Activated CD4-positive, alpha-beta T cell treated with anti-CD3 and anti-CD28 coated beads, Interleukin-2, Interleukin-6, amounts not matched to agents 100 ng/mL and 50 ng/mL, durations not matched to agents 16 hours and 8 hours (primary cell): Measurements from ENCODE around the gene DMTF1.
A peak's percentile ranks its signal among the peaks of the same experiment; 100 is the strongest.
"Not testable (repeated sequence)": the region's sequence is repeated elsewhere in the genome, so short reads cannot be mapped to it uniquely, and the experiment has no call there.

Experiments
- DNase-seq: peaks from one replicate; pipeline ENCODE4 v3.0.0-alpha.2; 2020

The DMTF1 gene

DNA sequence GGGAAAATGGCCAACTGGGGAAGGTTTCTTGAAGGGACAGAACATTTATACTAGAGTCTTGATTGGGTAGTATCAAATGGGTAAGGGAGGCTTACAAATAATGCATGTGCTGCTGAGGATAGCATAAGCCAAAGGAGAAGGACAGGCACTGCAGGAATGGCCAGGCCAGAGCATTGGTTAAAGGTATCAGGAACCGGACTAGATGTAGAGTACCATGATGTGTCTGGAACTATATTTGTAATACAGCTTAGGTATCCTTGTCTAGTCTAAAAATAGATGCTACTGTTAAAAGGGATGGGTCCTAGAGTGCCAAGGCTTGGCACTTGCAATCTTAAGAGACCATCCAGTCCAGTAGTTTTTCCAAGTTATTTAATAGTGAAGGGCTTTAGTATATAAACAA is 47.0 kb downstream of the DMTF1 start:
- no peak for DNase-seq

DNA sequence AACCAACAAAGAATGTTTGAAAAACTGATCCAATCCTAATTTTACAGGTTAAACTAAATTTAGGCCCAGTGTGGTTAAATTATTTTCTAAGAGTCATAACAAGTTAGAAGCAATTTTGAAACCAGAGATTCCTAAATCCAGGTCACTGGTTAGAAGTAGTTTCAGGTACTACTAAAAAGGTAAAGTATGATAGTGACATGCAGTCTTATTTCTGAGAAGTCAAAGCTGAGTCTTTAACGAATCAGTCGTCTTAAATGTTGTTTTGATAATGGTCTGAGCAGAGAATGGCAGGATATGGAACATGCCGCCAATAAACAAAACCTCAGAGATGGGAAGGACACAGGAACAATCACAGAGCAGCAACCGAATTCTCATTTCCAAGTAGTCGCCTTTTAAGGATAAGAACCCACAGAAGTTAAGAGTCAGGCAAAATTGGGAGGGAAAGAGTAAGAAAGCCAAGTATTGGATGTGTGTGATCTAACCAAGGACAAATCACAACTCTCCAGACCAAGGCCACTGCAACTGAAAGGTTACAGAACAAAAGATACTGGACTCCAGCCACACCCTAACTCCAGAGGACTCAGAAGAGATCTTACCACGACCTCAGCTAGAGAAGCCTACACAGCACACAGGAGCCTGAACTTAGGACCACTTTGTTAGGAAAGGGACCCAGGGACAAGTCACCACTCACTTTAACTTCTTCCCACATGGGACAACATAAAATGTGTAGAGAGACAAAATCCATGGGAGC is 47.6 kb downstream of the DMTF1 start:
- DNase-seq, result no peak

DNA sequence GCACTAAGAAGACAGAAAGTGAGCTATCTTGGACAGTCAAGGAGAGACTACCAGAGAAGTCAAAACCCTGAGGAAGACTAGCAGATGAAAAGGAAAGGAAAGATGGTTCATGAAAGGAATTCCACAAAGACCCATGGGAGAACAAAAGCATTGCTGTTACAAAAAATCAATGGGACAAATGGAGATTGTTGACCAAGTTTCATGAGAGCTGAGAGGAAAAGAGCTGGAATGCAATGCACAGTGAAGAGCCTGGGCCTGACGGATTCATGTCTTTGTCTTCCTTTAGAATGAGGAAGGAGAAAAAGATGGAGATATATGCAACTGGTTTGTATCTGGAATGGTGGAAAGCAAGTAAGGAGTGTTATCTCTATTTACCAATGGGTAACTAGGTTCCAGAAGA is 50.0 kb downstream of the DMTF1 start:
- DNase-seq, result no peak

GRCh38 chr7:87202705-87203104 is 50.5 kb downstream of the DMTF1 start:
- DNase-seq, result no peak

GRCh38 chr7:87203929-87204328 is 51.7 kb downstream of the DMTF1 start:
- DNase-seq, result not testable (repeated sequence)

GRCh38 chr7:87204933-87205332 is 52.7 kb downstream of the DMTF1 start:
- no peak for DNase-seq

DNA sequence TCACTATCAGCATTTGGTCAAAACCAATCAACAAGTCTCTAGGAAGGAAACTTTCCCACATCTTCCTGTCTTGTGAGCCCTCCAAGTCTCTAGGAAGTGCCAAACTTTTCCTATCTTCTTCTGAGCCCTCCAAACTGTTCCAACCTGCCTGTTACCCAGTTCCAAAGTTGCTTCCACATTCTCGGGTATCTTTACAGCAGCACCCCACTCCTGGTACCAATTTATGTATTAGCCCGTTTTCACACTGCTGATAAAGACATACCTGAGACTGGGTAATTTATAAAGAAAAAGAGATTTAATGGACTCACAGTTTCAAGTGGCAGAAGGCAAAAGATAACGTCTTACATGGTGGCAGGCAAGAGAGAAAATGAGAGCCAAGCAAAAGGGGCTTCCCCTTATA is 53.4 kb downstream of the DMTF1 start:
- not testable (repeated sequence) for DNase-seq

GRCh38 chr7:87206361-87206760 is 54.1 kb downstream of the DMTF1 start:
- DNase-seq, result no peak

DNA sequence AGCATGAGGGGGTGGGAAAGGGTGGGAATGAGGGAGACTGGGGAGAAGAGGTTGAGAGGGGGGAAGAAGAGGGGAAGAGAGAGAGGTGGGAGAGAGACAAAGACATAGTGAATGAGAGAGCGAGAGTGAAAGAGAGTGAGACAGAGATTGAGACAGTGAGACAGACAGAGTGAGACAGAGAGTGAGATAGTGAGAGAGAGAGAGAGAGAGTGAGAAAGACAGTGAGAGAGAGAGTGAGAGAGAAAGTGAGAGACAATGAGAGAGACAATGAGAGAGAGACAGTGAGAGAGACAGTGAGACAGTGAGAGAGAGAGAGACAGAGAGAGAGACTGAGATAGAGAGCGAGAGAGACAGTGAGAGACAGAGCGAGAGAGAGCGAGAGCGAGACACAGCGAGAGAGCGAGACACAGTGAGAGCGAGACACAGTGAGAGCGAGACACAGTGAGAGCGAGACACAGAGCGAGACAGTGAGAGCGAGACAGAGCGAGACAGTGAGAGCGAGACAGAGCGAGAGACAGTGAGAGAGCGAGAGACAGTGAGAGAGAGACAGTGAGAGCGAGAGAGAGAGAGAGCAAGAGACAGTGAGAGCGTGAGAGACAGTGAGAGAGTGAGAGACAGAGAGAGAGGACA is 57.2 kb downstream of the DMTF1 start:
- DNase-seq, result no peak

- DNase-seq, result no peak
Observed at GRCh38 chr7:87210506-87210905, 58.3 kb downstream of the DMTF1 start.

GRCh38 chr7:87212498-87212897 is 60.2 kb downstream of the DMTF1 start:
- DNase-seq, result no peak

DNA sequence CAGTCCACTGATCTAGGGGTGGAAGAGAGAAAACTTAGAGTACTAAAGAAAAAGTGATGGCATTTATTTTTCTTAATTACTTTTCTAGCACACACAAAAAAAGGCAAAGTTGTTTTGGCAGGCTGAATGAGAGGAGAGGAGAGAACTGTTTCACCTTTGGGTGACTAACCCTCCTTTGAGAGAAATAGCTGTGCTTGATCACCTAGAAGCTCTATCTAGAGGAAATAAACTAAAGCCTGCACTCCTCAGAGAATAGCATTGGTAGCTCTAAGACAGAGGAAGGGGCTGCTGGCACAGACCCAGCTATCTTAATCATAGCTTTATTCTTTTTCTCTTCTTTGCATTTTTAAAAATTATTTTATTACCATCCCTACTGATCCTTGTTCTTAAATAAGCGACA is 61.0 kb downstream of the DMTF1 start:
- DNase-seq, result no peak

DNA sequence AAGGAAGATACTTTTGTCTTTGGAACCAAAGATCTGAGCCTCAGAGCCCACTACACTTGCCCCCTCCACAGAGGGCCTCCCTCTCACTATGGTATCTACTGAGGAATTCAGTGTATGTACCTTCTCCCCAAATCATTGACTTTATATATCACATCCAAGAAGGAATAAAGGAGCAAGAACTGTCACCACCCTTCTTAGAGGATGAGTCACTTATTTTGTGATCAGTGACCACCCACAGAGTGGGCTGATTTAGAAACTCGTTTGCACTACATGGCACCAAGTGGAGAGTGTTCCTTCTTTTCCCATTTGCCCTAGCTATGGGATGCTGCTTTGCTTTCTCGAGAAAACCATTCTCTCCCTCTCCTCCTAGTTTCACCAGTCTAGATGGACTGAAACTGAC is 61.6 kb downstream of the DMTF1 start:
- DNase-seq, result no peak

- no peak for DNase-seq
Observed at GRCh38 chr7:87215046-87215445, 62.8 kb downstream of the DMTF1 start.

- DNase-seq, result peak; percentile 82
Observed at GRCh38 chr7:87216701-87217508, 64.7 kb downstream of the DMTF1 start.

- DNase-seq, result no peak
Observed at GRCh38 chr7:87217983-87218653, 65.9 kb downstream of the DMTF1 start.

DNA sequence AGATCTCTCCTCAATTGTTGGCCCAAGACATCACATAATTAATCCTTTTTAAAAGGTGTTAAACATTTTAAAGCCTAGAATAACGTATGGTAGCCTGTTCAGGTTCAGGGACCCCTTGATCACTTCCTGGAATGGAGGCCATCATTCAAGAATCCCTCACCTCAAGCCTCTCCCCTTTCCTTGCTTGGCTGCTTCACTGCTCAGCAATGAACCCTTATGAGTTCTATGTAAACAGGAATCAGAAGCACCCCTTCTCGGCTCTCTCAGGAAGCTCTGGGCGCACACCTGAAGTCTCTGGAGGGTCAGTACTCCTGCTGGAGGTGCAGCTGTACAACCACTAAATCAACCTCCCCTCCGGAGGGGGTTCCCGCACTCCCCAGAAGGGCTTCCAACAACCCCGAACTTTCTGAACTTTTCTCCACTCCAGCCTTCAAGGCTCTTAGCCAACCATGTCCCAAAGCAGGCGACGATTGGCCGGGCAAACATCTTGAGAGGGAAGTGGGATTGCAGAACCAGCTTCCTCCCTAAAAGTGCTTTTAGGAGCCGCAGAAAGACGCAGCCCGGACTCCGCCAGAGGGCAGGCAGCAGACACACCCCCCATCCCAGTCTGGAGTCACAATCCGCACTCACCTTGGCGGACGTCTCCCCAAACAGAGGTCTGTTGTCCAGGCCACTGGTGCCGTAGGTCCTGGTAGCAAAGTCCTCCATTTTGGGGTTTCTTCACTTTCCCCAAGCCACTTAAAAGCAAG is 66.7 kb downstream of the DMTF1 start:
- DNase-seq, result peak; percentile 42

DNA sequence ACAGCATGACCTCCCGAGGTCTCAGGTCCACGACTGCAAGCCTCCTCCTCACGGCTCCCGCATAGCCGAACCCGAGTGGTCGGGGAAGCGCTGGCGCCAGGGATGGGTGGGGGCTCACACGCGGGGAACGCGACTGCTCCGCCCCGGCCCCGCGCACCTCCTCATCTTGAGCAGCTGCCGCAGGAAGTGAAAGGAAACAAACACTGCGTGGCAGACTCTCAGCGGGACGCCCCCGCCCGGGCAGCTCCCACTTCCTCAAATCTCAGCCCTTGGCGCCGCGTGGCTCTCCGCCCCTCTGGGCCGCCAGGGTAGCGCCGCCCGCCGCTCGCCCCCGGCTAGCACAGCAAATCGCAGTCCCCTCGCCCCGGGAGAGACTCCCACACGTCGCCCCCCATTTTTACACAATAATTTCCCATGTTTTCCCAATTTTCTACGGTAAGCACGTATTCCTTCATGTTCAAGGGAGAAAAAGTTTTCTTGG is 67.3 kb downstream of the DMTF1 start, which contains the start of gene TMEM243:
Gene TMEM243 (minus strand): TSS at position 188 of the 481 bp plus-strand sequence. CDS start 229 bp downstream, outside the sequence.
- DNase-seq, result peak; percentile 90

DNA sequence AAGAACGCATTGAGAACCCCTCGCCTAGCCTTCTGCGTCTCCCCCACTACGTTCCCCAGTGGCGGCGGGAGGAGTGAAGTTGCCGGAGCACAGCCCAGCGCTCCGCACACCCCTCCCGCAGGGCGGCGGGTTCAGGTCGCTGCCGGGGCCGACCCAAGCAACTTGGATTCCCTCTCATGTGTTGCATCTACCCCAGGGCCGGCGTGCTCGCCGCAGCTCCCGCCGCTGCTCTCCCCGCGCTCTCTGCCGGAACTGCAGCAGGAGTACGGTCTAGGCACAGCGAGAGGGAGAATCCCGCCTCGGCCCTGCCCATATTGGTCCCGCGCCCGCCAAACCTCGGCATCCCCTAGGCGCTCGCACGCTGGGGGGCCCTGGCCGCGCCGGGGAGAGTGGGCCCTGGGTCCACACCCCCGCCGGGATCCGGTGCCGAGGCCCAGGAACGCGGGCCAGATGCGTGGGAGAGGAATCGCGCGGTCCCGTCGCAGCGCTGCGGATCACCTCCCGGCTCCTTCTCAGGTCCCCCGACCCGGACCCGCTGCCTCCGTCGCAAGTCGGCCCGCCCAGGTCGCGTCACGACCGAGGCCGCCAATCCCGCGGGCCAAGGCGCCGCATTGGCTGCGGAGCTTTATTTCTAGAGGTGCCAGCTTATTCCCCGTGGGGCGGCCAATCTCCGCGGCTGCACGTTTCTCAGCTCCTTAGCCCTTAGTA is 67.9 kb downstream of the DMTF1 start:
- peak; percentile 91 for DNase-seq

- no peak for DNase-seq
Observed at GRCh38 chr7:87220734-87221215, 68.5 kb downstream of the DMTF1 start.

DNA sequence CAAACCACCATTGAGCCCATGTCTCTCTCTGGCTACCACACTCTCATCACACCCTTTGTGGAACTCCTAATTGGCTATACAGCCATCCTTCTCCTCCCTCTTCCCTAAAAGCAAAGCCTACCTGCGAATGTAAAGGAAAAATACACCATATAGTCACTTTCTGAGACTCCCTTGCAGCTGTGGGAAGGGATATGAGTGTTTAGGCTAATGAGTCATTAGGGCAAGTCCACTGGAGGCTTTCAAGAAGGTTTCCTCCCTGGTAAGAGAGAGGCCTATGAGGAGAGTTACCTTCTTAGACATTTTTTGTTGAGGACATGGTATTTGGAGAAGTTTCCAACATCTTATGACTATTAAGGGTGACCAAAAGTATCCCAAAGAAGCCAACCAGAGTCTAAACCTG is 71.4 kb downstream of the DMTF1 start:
- DNase-seq, result peak; percentile 54
